Urothelium cell line (cell line): ENCODE measurements around the gene TENM4.

Experiments used
- DNase-seq: peaks from one replicate; pipeline ENCODE4 v3.0.0; 2011; ENCODE audit warnings: low spot score, mixed read lengths
- FAIRE-seq: peaks from 2 replicates; lab custom pipeline; 2011; peaks lifted over from hg19 to GRCh38; lab: Jason Lieb, UNC

Gene TENM4

GRCh38 chr11:79393362-79394043 lies 47.3 kb downstream of the TENM4 start:
- no peak for FAIRE-seq
- no peak for DNase-seq

- DNase-seq (no peak), FAIRE-seq (no peak)
Observed at GRCh38 chr11:79392161-79392560, 48.7 kb downstream of the TENM4 start.

GRCh38 chr11:79390923-79391322 lies 49.9 kb downstream of the TENM4 start:
- no peak for FAIRE-seq

DNA sequence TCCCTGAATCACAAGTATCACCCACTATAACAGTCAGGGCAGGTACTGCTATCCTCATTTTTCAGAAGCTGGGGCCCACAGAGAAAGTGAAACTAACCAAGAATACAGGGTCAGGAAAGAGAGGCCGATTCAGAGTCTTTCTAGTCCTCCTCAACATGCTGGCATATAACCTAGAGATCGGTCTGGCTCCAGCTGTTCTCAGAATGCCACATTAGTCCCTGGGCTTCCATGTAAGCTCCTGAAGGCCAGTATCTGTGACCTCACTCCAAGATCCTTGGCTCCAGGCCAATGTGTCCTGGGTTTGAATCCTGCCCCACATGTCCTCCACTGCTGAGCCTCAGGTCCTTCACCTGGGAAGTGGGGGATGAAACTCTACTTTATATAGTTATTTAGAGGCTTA lies 50.4 kb downstream of the TENM4 start:
- no peak for DNase-seq
- FAIRE-seq = no peak

More at GRCh38 chr11:79390923-79391322, 49.9 kb downstream of the TENM4 start:
- DNase-seq = no peak

DNA sequence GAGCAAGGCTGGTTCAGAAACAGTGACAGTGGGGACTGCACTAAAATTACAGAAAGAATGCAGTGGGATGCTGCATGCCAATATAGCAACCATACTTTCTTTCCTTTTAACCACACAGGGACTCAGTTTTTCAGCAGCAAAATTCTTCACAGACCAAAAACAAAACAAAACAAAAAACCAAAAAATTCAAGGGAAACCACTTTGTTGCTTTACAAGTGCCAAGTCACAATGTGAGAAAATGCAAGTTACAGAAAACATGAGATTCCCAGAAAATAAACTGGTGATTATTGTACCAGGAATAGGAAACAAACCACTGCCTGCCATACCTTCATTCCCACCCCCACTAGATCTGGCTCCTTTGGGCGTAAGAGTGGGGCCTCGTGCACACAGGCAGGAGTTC lies 52.6 kb downstream of the TENM4 start:
- DNase-seq (no peak), FAIRE-seq (no peak)

DNA sequence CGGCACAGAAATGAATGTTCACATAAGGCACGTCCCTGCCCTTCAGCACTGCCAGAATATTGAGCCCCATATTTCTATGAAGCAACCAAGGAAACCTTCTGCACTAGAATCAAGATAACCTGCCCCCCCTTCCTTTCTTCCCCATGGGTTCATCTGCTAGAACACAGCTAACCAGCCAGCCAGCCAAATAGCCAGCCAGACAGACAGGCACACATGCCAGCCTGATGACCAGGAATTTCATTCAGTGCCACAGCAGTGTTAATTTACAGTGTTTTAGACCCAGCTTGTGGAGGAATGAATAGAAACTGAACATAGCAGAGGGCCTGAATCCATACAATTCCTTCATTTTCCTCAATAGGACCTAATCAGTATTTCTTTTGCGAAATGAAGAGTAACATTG lies 57.0 kb downstream of the TENM4 start:
- FAIRE-seq = no peak
- no peak for DNase-seq

GRCh38 chr11:79382301-79383050 lies 58.4 kb downstream of the TENM4 start:
- no peak for FAIRE-seq
- no peak for DNase-seq

DNA sequence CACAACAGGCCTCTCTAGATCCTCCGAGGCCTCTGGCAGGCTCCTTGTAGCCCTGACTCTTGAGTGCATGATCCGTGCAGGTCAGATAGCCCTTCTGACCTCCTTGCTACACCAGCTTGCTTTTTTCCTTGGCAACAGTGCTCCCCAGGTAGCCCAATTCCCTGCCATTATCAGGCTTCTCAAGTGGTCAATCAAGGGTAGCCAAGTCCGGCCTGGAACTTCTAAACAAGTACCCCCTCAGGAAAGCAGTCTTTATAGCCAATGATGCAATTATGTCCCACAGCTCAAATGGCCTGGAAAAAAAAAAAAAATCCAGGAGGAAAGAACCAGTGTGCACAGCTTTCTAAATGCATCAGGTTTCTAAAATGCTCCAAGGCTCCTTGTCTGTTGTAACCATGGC lies 59.8 kb downstream of the TENM4 start:
- no peak for FAIRE-seq

GRCh38 chr11:79377406-79377805 lies 63.4 kb downstream of the TENM4 start:
- no peak for FAIRE-seq

More for the DNA sequence above, 59.8 kb downstream of the TENM4 start:
- DNase-seq = no peak

DNA sequence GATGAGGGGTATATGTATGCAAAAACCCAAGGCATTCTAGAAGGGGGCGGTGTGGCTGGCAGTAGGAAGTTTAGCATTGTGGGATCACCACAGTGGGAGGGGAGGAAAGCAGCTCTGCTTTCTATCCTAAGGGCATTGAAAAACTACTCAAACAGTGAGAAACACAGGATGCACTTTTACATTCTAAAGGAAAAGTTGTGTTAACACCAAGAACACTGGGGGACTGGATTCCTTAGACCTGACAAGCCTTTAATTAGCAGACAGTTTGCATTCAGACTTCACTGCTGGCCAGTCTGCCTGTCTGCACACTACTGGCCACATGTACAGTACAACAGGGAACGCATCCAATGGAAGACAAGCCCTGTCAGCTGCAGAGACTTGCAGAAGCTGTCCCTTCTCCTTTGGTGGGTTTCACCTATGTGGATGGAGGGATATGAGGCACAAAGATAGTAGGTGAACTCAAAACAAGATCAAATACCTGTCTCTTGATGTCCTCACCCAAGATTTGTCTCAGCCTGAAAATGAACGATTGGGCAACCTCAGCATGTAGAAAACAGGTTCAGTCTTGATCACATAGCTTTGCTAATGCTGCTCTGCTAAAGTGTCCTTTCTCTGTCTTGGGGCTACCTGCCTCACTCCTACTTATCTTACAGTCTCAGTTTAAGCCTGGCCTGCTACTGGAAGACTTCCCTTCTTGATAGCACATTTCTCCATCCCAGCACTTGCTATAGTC lies 64.8 kb downstream of the TENM4 start:
- FAIRE-seq (no peak), DNase-seq (no peak)

More at GRCh38 chr11:79377406-79377805, 63.4 kb downstream of the TENM4 start:
- no peak for DNase-seq

DNA sequence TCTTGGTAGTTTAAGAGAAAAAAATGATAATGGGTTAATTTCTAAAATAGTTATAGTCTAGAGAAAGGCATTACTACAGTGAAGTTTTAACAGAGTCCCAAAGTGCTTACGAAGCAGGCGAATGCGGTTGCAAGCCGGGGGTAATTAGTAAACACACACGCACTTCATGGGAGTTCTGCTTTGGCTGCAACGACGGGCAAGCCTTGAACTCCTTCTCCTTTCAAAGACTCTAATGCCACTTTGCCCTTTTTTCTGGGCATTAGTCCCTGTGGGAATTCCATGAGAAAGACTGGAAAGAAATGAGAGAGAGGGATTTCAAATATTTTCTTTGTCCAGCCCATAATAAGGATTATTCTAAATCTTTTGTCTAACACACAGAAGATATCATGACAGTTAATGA lies 66.1 kb downstream of the TENM4 start:
- no peak for DNase-seq
- FAIRE-seq = no peak

- DNase-seq = no peak
- no peak for FAIRE-seq
Observed at GRCh38 chr11:79371724-79372123, 69.1 kb downstream of the TENM4 start.

GRCh38 chr11:79371152-79371551 lies 69.7 kb downstream of the TENM4 start:
- DNase-seq (no peak), FAIRE-seq (no peak)

DNA sequence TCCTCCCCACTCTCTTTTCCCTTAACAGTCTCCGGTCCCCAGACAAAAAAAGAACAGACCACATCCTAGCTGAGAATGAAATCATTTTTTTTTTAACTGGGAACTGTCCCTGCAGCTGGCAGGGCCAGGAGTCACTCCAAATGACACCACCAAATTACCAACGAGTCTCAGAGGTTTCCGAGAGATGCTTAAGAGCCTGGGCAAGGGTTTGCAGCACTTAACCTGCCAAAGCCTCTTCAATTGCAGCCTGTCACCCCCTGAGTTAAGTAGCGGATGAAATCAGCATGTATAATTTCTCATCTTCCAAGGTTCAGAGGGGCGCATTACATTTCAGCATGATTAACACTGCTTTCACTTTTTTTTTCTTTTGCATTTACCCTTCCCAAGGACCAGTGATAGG lies 71.8 kb downstream of the TENM4 start:
- DNase-seq (no peak), FAIRE-seq (no peak)

GRCh38 chr11:79367844-79368243 lies 73.0 kb downstream of the TENM4 start:
- DNase-seq = no peak

DNA sequence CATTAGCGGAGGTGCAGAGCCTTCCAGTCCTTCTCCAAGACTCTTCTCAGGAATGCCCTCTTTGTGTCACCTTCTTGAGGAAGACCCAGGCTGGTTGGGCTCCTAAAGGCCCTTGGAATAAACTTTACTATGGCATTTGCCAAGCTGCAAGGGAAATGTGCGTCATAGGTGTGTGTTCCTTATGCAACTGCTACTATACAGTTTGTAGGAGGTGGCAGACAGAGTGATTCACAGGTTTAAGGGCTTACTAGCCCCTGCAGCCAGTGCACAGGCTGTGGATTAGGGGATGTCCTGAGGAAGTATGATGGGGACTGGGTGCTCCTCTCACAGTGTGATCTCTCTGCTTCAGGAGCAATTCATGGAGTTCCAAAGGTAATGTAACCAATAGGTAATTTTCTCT lies 74.6 kb downstream of the TENM4 start:
- no peak for FAIRE-seq
- DNase-seq = no peak

More at GRCh38 chr11:79367844-79368243, 73.0 kb downstream of the TENM4 start:
- no peak for FAIRE-seq

DNA sequence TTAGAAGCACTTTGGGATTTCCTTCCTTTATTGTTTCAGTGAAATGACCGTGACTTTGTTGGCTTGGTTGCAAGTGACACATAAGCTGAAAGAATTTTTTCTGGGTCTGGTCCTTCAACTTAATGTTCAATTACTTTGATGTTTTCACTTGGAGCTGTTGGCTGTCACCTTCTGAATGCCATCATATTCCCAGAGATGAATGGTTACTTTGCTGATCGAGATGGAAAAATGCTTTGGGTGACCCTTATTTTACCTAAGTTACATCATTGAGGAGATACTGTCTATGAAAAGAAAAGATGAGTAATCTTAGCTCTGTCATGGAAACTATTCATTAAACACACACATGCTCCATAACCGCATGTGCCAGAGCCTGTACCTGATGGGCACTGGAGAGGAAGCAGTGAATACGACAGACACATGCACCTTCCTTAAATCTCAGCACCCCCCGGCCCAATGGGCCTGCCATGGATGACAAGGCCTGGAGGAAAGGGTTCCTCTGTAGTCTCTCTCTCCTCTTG lies 76.9 kb downstream of the TENM4 start:
- no peak for FAIRE-seq
- DNase-seq = peak; percentile 35

- peak; percentile 23 for FAIRE-seq
- peak; percentile 28 for DNase-seq
Observed at GRCh38 chr11:79363256-79363655, 77.6 kb downstream of the TENM4 start.

DNA sequence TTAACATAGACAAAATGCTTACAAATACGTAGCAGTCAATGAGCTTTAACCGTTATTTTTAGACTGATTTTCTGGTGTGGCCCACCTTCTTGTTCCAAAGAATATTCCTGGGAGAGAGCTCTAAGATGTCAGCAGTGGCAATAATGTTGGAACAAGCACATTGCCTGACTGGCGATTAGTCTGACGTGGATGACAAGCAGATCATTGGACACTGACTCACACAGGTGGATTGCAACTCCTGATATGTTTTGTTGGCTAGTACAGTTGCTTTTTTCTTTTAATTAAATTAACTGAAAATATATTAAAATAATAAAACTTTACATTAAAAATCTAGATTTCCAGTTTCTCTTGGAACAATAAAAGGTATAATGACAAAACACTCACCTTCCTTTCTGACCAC lies 78.0 kb downstream of the TENM4 start:
- FAIRE-seq = no peak
- no peak for DNase-seq

DNA sequence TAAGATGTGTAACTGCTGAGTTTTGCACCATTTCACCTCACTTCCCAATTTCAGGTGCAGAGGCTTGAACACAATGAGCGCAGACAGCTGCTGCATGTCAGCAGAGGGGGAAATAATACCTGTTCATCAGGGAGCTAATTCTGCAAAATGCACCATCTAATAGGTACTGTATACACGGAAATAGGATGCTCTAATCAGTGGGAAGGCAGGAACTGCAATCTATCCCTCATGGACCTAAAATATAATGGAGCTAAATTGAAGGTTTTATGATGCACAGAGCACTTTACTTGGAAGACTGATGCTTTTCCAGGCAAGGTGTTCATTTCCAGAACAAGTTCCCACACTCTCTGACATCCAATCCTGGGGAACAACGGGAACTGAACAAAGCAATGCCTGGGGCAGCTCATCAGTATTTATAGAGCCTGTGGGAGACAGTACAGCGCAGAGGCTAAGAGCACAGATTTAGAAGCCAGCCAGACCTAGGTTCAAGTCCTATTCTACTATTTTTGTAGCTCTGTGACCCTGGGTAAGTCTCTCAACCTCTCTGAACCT lies 78.5 kb downstream of the TENM4 start:
- no peak for DNase-seq
- no peak for FAIRE-seq

DNA sequence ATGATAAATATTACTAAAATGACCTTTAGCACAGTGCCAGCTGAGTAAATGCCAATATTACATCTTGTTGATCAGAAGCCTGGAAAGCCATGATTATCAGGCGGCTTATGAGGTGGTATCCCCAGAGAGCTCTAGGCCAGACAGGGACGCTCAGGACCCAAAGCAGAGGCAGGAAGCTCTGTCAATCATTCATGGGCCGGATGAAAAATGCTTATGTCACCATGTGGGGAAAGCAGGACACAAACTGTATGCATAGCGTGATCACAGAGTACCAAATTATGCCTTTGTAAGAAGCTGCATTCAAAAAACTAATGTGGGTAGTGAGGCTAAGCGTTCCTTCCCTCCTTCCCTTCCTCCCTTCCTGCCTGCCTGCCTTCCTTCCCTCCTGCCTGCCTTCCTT lies 82.6 kb downstream of the TENM4 start:
- DNase-seq = no peak
- FAIRE-seq = peak; percentile 61
